Suppressor macrophage treated with lipopolysaccharide for 4 hours (primary cell): ENCODE results near the gene KRT5.
"Not testable (repeated sequence)": the region's sequence is repeated elsewhere in the genome, so short reads cannot be mapped to it uniquely, and the experiment has no call there.

Source experiments
- DNase-seq: peaks from one replicate; pipeline ENCODE4 v3.0.0-alpha.2; 2020

KRT5 gene

GRCh38 chr12:52518574-52519386, 1.4 kb downstream of the KRT5 start:
- no peak for DNase-seq

GRCh38 chr12:52517888-52518287, 2.3 kb downstream of the KRT5 start:
- DNase-seq: no peak

- no peak for DNase-seq
These were observed 3.0 kb downstream of the KRT5 start for GRCh38 chr12:52517005-52517835.

GRCh38 chr12:52515927-52516831, 4.0 kb downstream of the KRT5 start:
- no peak for DNase-seq

GRCh38 chr12:52515319-52515646, 4.9 kb downstream of the KRT5 start:
- no peak for DNase-seq

GRCh38 chr12:52514471-52515318, 5.5 kb downstream of the KRT5 start:
- no peak for DNase-seq

GRCh38 chr12:52513736-52514135, 6.5 kb downstream of the KRT5 start:
- DNase-seq: no peak

GRCh38 chr12:52508211-52508610, 12.0 kb downstream of the KRT5 start:
- DNase-seq: no peak

- peak; percentile 43 for DNase-seq
These were observed 13.1 kb downstream of the KRT5 start for GRCh38 chr12:52506858-52507715.

- DNase-seq: peak; percentile 5
These were observed 17.3 kb downstream of the KRT5 start for GRCh38 chr12:52502877-52503276.

- DNase-seq: no peak
These were observed 18.7 kb downstream of the KRT5 start for GRCh38 chr12:52501490-52501889.

- DNase-seq: not testable (repeated sequence)
These were observed 19.6 kb downstream of the KRT5 start for GRCh38 chr12:52500574-52500973.

- no peak for DNase-seq
These were observed 20.2 kb downstream of the KRT5 start for GRCh38 chr12:52499806-52500560.

- no peak for DNase-seq
These were observed 21.2 kb downstream of the KRT5 start for GRCh38 chr12:52498946-52499345.

GRCh38 chr12:52497975-52498374, 22.2 kb downstream of the KRT5 start:
- no peak for DNase-seq

GRCh38 chr12:52496590-52497071, 23.6 kb downstream of the KRT5 start:
- DNase-seq: no peak

- DNase-seq: no peak
These were observed 24.1 kb downstream of the KRT5 start for GRCh38 chr12:52496054-52496453.

GRCh38 chr12:52495389-52495788, 24.8 kb downstream of the KRT5 start:
- DNase-seq: peak; percentile 12

- peak; percentile 6 for DNase-seq
These were observed 25.7 kb downstream of the KRT5 start for GRCh38 chr12:52494518-52494917.

GRCh38 chr12:52494100-52494499, 26.1 kb downstream of the KRT5 start:
- DNase-seq: no peak
